ENCODE results near the gene SERGEF. TPM values are rescaled to one million over a fixed set of nuclear protein-coding genes. Genes with fewer than 3 reads are reported as not detected.

Gene SERGEF
- polyA plus RNA-seq, 1 experiment, result 18.1 TPM

DNA sequence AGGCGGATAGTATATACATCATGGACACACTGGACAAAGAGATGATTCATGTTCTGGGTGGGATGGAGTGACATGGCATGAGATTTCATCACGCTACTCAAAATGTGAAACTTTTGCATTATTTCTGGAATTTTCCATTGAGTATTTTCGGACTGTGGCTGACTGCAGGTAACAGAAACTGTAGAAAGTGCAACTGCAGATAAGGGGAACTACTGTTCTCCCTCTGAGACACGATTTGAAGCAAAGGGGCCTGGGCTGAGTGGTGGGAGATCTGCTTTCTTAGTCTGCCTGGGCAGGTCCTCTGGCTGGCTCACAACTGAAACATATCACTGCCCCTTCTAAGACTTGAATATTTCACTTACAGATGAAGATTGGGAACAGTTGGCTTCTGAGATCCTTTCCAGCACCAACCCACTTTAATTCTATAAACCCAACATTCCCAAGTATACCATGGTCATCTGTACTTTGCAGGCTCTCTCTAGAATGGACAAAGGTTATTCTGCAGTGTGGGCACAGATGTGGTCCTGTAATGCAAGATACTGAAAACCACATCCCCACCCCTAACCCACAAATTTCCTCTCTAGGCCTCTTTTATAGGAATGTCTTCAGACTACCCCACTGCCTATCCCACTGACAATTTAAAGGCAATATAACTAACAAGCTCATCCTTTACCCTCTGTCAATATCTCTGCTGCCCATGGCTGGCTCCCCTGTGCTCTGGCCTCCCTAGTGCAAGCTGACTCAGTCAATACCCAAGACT, 157.1 kb downstream of the SERGEF start:
- CTCF ChIA-PET, result no interaction called here
- H3K27ac ChIP-seq (ENCODE audit: low read depth, low read length), result no peak overlapping the region
- POLR2A ChIA-PET, result no interaction called here
- no peaks in the 10 kb centered on the region for H3K27me3 ChIP-seq (ENCODE audit: control insufficient read depth, insufficient read depth, low read length)
- no peak overlapping the region for H3K4me3 ChIP-seq (ENCODE audit: low read depth, low read length)
- DNase-seq (ENCODE audit: low read depth, low spot score), result no peak
- no peaks in the 10 kb centered on the region for H3K9me3 ChIP-seq (ENCODE audit: control insufficient read depth, insufficient read depth, low read length)
- TF ChIP-seq, protein P1, sequence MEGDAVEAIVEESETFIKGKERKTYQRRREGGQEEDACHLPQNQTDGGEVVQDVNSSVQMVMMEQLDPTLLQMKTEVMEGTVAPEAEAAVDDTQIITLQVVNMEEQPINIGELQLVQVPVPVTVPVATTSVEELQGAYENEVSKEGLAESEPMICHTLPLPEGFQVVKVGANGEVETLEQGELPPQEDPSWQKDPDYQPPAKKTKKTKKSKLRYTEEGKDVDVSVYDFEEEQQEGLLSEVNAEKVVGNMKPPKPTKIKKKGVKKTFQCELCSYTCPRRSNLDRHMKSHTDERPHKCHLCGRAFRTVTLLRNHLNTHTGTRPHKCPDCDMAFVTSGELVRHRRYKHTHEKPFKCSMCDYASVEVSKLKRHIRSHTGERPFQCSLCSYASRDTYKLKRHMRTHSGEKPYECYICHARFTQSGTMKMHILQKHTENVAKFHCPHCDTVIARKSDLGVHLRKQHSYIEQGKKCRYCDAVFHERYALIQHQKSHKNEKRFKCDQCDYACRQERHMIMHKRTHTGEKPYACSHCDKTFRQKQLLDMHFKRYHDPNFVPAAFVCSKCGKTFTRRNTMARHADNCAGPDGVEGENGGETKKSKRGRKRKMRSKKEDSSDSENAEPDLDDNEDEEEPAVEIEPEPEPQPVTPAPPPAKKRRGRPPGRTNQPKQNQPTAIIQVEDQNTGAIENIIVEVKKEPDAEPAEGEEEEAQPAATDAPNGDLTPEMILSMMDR (IDR thresholded peaks at IDR 0.05; ENCODE audit: low read depth, low read length), result no peak

DNA sequence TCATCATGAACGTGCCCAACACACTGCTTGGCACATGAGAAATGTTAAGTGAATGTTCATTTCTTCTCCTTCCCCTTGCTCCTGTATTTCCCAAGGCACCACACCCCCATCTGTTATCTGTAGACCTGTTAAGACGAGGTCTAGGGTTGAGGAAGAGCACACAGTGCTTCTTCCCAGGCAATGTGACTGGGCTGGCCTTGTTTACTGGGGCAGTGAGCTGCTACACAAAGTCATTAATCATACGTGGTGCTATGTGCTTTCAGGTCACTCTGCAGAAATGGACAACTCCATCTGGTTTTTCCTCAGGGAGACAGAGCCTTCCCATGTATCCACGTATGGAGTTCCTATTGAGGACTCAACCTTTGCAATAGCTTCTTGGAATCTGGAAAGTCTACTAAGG, 159.6 kb downstream of the SERGEF start:
- Histone ChIP-seq H3K27ac (ENCODE audit: low read depth, low read length) (no peak overlapping the region), H3K9me3 (ENCODE audit: control insufficient read depth, insufficient read depth, low read length) (no peaks in the 10 kb centered on the region), H3K27me3 (ENCODE audit: control insufficient read depth, insufficient read depth, low read length) (no peaks in the 10 kb centered on the region), H3K4me3 (ENCODE audit: low read depth, low read length) (no peak overlapping the region)
- POLR2A ChIA-PET, result no interaction called here
- TF ChIP-seq, protein P1 (IDR thresholded peaks at IDR 0.05; ENCODE audit: low read depth, low read length), result no peak
- CTCF ChIA-PET, result interaction anchor here (0.5 to 1.0 kb wide), 4 partner anchors 10 to 131 kb away, joined by 3 to 4 read pairs (median 3); no protein-coding TSS in a partner anchor
- no peak for DNase-seq (ENCODE audit: low read depth, low spot score)

DNA sequence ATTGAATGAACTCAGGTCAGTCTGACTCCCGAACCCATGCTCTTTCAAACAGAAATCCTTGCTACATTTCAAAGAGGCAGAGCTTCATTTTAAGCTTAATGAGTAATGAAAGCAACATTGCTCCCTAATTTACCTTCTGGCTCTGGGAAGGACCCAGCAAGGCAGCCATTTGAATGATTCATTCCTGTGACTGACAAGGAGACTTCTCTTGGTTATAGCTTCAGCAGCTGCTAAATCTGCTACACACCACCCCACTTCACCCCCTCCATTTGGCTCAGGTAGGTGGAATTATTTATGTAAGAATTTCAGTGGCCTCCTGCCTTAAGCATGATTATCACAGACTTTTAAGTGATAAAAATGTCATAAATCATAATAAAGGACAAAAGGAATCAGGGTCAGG, 160.6 kb downstream of the SERGEF start:
- no peaks in the 10 kb centered on the region for H3K9me3 ChIP-seq (ENCODE audit: control insufficient read depth, insufficient read depth, low read length)
- DNase-seq (ENCODE audit: low read depth, low spot score), result no peak
- no peak overlapping the region for H3K27ac ChIP-seq (ENCODE audit: low read depth, low read length)
- H3K27me3 ChIP-seq (ENCODE audit: control insufficient read depth, insufficient read depth, low read length), result no peaks in the 10 kb centered on the region
- ChIA-PET POLR2A (no interaction called here), CTCF (interaction anchor here (1.3 kb wide), 1 partner anchor 121 kb away, joined by 5 read pairs; no protein-coding TSS in a partner anchor)
- TF ChIP-seq, protein P1 (IDR thresholded peaks at IDR 0.05; ENCODE audit: low read depth, low read length), result no peak
- no peak overlapping the region for H3K4me3 ChIP-seq (ENCODE audit: low read depth, low read length)

DNA sequence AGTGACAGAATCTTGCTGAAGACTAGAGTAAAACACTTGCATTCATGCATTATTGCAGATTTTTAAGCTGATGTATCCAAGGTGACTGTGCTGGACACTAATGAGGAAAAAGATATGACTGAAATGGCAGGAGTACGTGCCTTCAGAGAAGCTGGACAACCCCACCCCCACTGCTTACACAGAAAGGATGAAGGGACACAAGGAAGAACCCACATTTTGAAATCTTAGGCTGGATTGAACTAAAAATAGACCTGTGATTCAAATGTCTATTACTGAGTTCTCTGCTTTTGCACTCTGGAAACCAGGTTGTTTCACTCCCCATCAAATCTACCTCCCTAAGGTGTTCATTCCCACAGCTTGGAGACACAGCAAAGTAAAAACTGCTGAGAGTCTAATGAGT, 161.2 kb downstream of the SERGEF start:
- no peaks in the 10 kb centered on the region for H3K9me3 ChIP-seq (ENCODE audit: control insufficient read depth, insufficient read depth, low read length)
- DNase-seq (ENCODE audit: low read depth, low spot score), result no peak
- ChIA-PET CTCF (interaction anchor here (1.3 kb wide), 1 partner anchor 121 kb away, joined by 5 read pairs; no protein-coding TSS in a partner anchor), POLR2A (no interaction called here)
- H3K27ac ChIP-seq (ENCODE audit: low read depth, low read length), result no peak overlapping the region
- H3K4me3 ChIP-seq (ENCODE audit: low read depth, low read length), result no peak overlapping the region
- H3K27me3 ChIP-seq (ENCODE audit: control insufficient read depth, insufficient read depth, low read length), result no peaks in the 10 kb centered on the region
- TF ChIP-seq, protein P1 (IDR thresholded peaks at IDR 0.05; ENCODE audit: low read depth, low read length), result no peak

DNA sequence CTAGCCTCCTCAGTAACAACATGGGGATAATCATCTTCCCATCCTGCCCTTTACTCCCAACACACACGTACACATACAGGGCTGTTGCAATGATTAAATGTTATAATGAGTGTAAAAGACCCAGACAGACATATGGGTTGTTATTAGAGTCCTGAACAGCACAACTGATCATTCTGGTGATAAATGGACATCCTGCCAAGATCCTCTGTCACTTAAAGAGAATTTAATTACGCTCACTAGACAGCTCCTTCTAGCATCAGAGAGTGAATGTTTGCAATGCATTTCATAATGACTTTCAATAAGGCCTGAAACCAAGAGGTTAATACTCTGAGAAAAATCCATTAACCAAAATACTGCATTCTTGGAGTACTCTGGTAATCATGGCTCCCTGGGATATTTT, 162.5 kb downstream of the SERGEF start:
- Histone ChIP-seq H3K27ac (ENCODE audit: low read depth, low read length) (no peak overlapping the region), H3K27me3 (ENCODE audit: control insufficient read depth, insufficient read depth, low read length) (no peaks in the 10 kb centered on the region), H3K9me3 (ENCODE audit: control insufficient read depth, insufficient read depth, low read length) (no peaks in the 10 kb centered on the region), H3K4me3 (ENCODE audit: low read depth, low read length) (no peak overlapping the region)
- CTCF ChIA-PET, result no interaction called here
- TF ChIP-seq, protein P1 (IDR thresholded peaks at IDR 0.05; ENCODE audit: low read depth, low read length), result no peak
- no peak for DNase-seq (ENCODE audit: low read depth, low spot score)
- POLR2A ChIA-PET, result no interaction called here

Measured in AG04450 (cell line).